ENCODE measurements around the gene MTCL3.
A peak's percentile ranks its signal among the peaks of the same experiment; 100 is the strongest.

Gene MTCL3

DNA sequence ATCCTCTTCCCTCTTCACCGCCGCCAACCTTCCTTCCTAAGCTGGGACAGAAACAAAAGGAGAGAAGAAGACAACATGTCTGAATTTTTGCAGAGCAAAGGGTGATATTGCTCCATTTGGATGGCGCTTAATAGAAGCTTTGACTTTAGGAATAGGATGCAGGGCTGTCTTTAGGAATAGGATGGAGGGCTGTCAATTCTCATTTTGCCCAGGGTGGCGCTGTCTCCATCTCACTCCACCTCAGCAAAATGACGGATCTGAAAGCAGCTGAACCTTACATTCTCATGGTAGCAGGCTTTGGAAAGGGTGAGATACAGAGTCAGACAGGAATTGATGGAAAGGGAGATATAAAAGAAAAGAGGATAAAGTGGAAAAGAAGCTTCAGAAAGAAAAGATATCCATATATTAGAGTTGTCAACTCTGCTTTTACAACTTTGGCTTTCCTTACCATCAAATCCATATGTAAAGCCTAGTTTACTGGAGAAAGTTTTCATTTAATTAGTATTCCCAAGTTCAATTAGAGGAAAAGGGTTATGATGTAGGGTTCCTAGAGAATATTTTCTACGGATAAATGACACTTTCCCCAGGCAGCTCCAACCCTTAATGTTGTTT, 2.4 kb downstream of the MTCL3 start:
- peak; percentile 23 for DNase-seq (ENCODE audit: low spot score)
- POLR2A ChIA-PET = no interaction called here
- Histone ChIP-seq H3K4me2 (ENCODE audit: low read depth, low read length) (peak overlapping the region; percentile 66), H3K36me3 (replicated peaks in 1 of 2; ENCODE audit: control insufficient read depth in 1 of 2, insufficient read depth in 2 of 2, low read length in 2 of 2) (no peaks in the 10 kb centered on the region), H3K27me3 (ENCODE audit: control insufficient read depth in 1 of 2, insufficient read depth in 2 of 2, low read length in 2 of 2) (peaks cover 4 to 38% of the 10 kb centered on the region in 2 experiments; a peak in 3 of 5 replicates), H4K20me1 (ENCODE audit: insufficient read depth, low read length) (peaks cover 5% of the 10 kb centered on the region), H3K9me3 (ENCODE audit: low read length) (no peaks in the 10 kb centered on the region), H3K4me1 (ENCODE audit: insufficient read depth, low read length) (peaks cover 5% of the 10 kb centered on the region), H3K9ac (ENCODE audit: insufficient read depth, low read depth, low read length) (no peak overlapping the region), H3K27ac (ENCODE audit: extremely low read length, insufficient read depth, low read length) (no peak overlapping the region), H3K4me3 (replicated peaks in 1 of 3; ENCODE audit: insufficient read depth in 1 of 3, low read depth in 2 of 3, low read length in 3 of 3) (peak overlapping the region in 2 of 3 experiments; percentile 28 to 64; a peak in 2 of 6 replicates), H2AFZ (ENCODE audit: low read length) (no peak overlapping the region), H3K79me2 (ENCODE audit: insufficient read depth, low read length) (no peaks in the 10 kb centered on the region)
- intact Hi-C loops (cut with micrococcal nuclease; ENCODE audit: unreplicated experiment) = loop anchor here (2.0 kb wide), 1 partner anchor 32 kb away; no protein-coding TSS in a partner anchor
- peak; percentile 90 for ATAC-seq
- FAIRE-seq = peak; percentile 32
- in situ Hi-C loops (cut with HindIII; ENCODE audit: extremely low pct_ligation_motif_present, low pct_unique_long_range_greater_than_20kb) = no loop called here
- BruUV-seq (replicated peaks) = no TSS peak
- 17% methylated on average over 6 of the region's 6 CpGs for WGBS (ENCODE audit: low lambda C conversion rate)
- CTCF ChIA-PET (ENCODE audit: low intra/inter-chr PET ratio, low total read pairs) = interaction anchor here (1.2 kb wide), 1 partner anchor 52 kb away, joined by 4 read pairs; no protein-coding TSS in a partner anchor
- peak; percentile 57; the same call in 1 of the 2 replicates for TF ChIP-seq EZH2 (conservative IDR thresholded peaks at IDR 0.05; ENCODE audit: low read depth, low read length)
- TF ChIP-seq, protein P1, sequence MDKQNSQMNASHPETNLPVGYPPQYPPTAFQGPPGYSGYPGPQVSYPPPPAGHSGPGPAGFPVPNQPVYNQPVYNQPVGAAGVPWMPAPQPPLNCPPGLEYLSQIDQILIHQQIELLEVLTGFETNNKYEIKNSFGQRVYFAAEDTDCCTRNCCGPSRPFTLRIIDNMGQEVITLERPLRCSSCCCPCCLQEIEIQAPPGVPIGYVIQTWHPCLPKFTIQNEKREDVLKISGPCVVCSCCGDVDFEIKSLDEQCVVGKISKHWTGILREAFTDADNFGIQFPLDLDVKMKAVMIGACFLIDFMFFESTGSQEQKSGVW (CRISPR knock-in tag; IDR thresholded peaks at IDR 0.05; ENCODE audit: borderline replicate concordance) = no peak
- TF ChIP-seq MIER2 (CRISPR knock-in tag; IDR thresholded peaks at IDR 0.05) = peak; percentile 90
- peak; percentile 45 for TF ChIP-seq MAFF (IDR thresholded peaks at IDR 0.05; ENCODE audit: low read depth, low read length)
- TF ChIP-seq ZNF781 (CRISPR knock-in tag; IDR thresholded peaks at IDR 0.05; ENCODE audit: borderline replicate concordance, not compliant biosample characterization) = peak; percentile 6
- TF ChIP-seq ZNF644 (CRISPR knock-in tag; IDR thresholded peaks at IDR 0.05; ENCODE audit: low read depth) = 0 out of 2 replicates have a peak, but pooled peaks have one; percentile 36
- TF ChIP-seq, protein P2, sequence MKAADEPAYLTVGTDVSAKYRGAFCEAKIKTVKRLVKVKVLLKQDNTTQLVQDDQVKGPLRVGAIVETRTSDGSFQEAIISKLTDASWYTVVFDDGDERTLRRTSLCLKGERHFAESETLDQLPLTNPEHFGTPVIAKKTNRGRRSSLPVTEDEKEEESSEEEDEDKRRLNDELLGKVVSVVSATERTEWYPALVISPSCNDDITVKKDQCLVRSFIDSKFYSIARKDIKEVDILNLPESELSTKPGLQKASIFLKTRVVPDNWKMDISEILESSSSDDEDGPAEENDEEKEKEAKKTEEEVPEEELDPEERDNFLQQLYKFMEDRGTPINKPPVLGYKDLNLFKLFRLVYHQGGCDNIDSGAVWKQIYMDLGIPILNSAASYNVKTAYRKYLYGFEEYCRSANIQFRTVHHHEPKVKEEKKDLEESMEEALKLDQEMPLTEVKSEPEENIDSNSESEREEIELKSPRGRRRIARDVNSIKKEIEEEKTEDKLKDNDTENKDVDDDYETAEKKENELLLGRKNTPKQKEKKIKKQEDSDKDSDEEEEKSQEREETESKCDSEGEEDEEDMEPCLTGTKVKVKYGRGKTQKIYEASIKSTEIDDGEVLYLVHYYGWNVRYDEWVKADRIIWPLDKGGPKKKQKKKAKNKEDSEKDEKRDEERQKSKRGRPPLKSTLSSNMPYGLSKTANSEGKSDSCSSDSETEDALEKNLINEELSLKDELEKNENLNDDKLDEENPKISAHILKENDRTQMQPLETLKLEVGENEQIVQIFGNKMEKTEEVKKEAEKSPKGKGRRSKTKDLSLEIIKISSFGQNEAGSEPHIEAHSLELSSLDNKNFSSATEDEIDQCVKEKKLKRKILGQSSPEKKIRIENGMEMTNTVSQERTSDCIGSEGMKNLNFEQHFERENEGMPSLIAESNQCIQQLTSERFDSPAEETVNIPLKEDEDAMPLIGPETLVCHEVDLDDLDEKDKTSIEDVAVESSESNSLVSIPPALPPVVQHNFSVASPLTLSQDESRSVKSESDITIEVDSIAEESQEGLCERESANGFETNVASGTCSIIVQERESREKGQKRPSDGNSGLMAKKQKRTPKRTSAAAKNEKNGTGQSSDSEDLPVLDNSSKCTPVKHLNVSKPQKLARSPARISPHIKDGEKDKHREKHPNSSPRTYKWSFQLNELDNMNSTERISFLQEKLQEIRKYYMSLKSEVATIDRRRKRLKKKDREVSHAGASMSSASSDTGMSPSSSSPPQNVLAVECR (CRISPR knock-in tag; IDR thresholded peaks at IDR 0.05; ENCODE audit: borderline replicate concordance) = 0 out of 2 replicates have a peak, but pooled peaks have one; percentile 5
- TF ChIP-seq ZFP90 (CRISPR knock-in tag; IDR thresholded peaks at IDR 0.05; ENCODE audit: borderline replicate concordance) = peak; percentile 20; the same call in 1 of the 2 replicates
- TF ChIP-seq CENPT (CRISPR knock-in tag; IDR thresholded peaks at IDR 0.05; ENCODE audit: low read depth) = no peak
- TF ChIP-seq, protein P3, sequence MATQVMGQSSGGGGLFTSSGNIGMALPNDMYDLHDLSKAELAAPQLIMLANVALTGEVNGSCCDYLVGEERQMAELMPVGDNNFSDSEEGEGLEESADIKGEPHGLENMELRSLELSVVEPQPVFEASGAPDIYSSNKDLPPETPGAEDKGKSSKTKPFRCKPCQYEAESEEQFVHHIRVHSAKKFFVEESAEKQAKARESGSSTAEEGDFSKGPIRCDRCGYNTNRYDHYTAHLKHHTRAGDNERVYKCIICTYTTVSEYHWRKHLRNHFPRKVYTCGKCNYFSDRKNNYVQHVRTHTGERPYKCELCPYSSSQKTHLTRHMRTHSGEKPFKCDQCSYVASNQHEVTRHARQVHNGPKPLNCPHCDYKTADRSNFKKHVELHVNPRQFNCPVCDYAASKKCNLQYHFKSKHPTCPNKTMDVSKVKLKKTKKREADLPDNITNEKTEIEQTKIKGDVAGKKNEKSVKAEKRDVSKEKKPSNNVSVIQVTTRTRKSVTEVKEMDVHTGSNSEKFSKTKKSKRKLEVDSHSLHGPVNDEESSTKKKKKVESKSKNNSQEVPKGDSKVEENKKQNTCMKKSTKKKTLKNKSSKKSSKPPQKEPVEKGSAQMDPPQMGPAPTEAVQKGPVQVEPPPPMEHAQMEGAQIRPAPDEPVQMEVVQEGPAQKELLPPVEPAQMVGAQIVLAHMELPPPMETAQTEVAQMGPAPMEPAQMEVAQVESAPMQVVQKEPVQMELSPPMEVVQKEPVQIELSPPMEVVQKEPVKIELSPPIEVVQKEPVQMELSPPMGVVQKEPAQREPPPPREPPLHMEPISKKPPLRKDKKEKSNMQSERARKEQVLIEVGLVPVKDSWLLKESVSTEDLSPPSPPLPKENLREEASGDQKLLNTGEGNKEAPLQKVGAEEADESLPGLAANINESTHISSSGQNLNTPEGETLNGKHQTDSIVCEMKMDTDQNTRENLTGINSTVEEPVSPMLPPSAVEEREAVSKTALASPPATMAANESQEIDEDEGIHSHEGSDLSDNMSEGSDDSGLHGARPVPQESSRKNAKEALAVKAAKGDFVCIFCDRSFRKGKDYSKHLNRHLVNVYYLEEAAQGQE (IDR thresholded peaks at IDR 0.05; ENCODE audit: borderline replicate concordance in 1 of 2, low read depth in 1 of 2, low read length in 2 of 2) = peak; percentile 10 to 71; a peak in 3 of 4 replicates
- TF ChIP-seq MAFK (conservative IDR thresholded peaks at IDR 0.05 in 1 of 2, IDR thresholded peaks at IDR 0.05 in 1 of 2; ENCODE audit: low read length in 2 of 2) = peak in 1 of 2 experiments; percentile 28; a peak in 1 of 4 replicates
- TF ChIP-seq, protein P4, sequence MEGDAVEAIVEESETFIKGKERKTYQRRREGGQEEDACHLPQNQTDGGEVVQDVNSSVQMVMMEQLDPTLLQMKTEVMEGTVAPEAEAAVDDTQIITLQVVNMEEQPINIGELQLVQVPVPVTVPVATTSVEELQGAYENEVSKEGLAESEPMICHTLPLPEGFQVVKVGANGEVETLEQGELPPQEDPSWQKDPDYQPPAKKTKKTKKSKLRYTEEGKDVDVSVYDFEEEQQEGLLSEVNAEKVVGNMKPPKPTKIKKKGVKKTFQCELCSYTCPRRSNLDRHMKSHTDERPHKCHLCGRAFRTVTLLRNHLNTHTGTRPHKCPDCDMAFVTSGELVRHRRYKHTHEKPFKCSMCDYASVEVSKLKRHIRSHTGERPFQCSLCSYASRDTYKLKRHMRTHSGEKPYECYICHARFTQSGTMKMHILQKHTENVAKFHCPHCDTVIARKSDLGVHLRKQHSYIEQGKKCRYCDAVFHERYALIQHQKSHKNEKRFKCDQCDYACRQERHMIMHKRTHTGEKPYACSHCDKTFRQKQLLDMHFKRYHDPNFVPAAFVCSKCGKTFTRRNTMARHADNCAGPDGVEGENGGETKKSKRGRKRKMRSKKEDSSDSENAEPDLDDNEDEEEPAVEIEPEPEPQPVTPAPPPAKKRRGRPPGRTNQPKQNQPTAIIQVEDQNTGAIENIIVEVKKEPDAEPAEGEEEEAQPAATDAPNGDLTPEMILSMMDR (CRISPR knock-in tag; IDR thresholded peaks at IDR 0.05) = peak; percentile 60

Measured in HepG2 (cell line).